SK-N-SH (cell line): ENCODE results near the gene ARMC9.

ENCODE experiments used
- EP300 ChIP-seq, 2 experiments: IDR thresholded peaks; 2 replicates each; pipeline versions ENCODE4 v1.4.0 to v1.6.1; 2012; ENCODE audit warnings: borderline replicate concordance in 1 of 2, low read depth in 1 of 2, low read length in 1 of 2
- EZH2phosphoT487 ChIP-seq: fragments of 200-600 bp; sonication (generic); IDR thresholded peaks from 2 replicates; pipeline ENCODE4 v1.6.1; 2017; ENCODE audit warnings: low read depth, mixed run types, mild to moderate bottlenecking, antibody characterized with exemption, moderate library complexity, borderline replicate concordance
- FOXM1 ChIP-seq: IDR thresholded peaks from 2 replicates; pipeline ENCODE4 v1.4.0; 2012; ENCODE audit warnings: low read depth, mild to moderate bottlenecking
- JUND ChIP-seq: IDR thresholded peaks from 2 replicates; pipeline ENCODE4 v1.4.0; 2012
- MXI1 ChIP-seq: IDR thresholded peaks from 2 replicates; pipeline ENCODE4 v1.6.1; 2012; ENCODE audit warnings: mild to moderate bottlenecking, low read depth, low read length, improper control_type of control experiment
- POLR2AphosphoS5 ChIP-seq: IDR thresholded peaks from 2 replicates; pipeline ENCODE4 v1.6.1; 2012; ENCODE audit warnings: low read depth, low read length
- RXRA ChIP-seq: IDR thresholded peaks from 2 replicates; pipeline ENCODE4 v1.4.0; 2012; ENCODE audit warnings: low read depth, mild to moderate bottlenecking, borderline replicate concordance
- SMC3 ChIP-seq: IDR thresholded peaks from 2 replicates; pipeline ENCODE4 v1.6.1; 2012; ENCODE audit warnings: low read depth, low read length, improper control_type of control experiment
- TAF1 ChIP-seq: IDR thresholded peaks from 2 replicates; pipeline ENCODE4 v1.6.1; 2012; ENCODE audit warnings: low read depth, mild to moderate bottlenecking, low read length, moderate library complexity, borderline replicate concordance
- TF ChIP-seq, protein P1 (sequence below): IDR thresholded peaks from 2 replicates; pipeline ENCODE4 v1.4.0; 2012; ENCODE audit warnings: low read depth
- TF ChIP-seq, protein P2 (sequence below): IDR thresholded peaks from 2 replicates; pipeline ENCODE4 v1.4.0; 2012; ENCODE audit warnings: low read depth, borderline replicate concordance
- TF ChIP-seq, protein P3 (sequence below): fragments of 200-600 bp; sonication (generic); IDR thresholded peaks from 2 replicates; pipeline ENCODE4 v1.6.1; 2017; ENCODE audit warnings: antibody characterized with exemption, mild to moderate bottlenecking, moderate library complexity

DNA sequence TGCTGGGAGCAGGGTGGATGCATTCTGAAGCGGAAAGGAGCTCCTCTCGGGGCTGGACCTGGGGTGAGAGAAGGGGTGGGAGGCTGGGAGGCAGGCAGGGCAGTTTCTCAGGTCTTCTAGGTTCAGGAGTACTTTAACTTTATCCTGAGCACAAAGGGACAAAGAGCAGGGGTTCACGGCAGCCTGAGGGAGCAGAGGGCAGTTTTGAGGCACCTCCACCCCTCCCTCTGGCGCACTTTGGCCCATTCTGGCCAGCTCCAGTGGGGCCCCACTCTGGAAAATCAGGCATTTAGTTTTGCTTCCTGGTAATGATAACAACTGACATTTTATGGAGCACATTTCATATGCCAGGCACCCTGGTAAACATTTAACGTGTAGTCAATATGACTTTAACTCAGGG, 211.3 kb downstream of the ARMC9 start:
- TF ChIP-seq, protein P1, sequence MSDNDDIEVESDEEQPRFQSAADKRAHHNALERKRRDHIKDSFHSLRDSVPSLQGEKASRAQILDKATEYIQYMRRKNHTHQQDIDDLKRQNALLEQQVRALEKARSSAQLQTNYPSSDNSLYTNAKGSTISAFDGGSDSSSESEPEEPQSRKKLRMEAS, result no peak
- TF ChIP-seq POLR2AphosphoS5, result no peak
- no peak for TF ChIP-seq FOXM1
- no peak for TF ChIP-seq EZH2phosphoT487
- no peak for TF ChIP-seq TAF1
- TF ChIP-seq MXI1, result no peak
- TF ChIP-seq EP300 (IDR thresholded peaks at IDR 0.05; ENCODE audit: borderline replicate concordance in 1 of 2, low read depth in 1 of 2, low read length in 1 of 2), result no peak
- TF ChIP-seq, protein P2, sequence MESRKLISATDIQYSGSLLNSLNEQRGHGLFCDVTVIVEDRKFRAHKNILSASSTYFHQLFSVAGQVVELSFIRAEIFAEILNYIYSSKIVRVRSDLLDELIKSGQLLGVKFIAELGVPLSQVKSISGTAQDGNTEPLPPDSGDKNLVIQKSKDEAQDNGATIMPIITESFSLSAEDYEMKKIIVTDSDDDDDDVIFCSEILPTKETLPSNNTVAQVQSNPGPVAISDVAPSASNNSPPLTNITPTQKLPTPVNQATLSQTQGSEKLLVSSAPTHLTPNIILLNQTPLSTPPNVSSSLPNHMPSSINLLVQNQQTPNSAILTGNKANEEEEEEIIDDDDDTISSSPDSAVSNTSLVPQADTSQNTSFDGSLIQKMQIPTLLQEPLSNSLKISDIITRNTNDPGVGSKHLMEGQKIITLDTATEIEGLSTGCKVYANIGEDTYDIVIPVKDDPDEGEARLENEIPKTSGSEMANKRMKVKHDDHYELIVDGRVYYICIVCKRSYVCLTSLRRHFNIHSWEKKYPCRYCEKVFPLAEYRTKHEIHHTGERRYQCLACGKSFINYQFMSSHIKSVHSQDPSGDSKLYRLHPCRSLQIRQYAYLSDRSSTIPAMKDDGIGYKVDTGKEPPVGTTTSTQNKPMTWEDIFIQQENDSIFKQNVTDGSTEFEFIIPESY, result no peak
- TF ChIP-seq, protein P3, sequence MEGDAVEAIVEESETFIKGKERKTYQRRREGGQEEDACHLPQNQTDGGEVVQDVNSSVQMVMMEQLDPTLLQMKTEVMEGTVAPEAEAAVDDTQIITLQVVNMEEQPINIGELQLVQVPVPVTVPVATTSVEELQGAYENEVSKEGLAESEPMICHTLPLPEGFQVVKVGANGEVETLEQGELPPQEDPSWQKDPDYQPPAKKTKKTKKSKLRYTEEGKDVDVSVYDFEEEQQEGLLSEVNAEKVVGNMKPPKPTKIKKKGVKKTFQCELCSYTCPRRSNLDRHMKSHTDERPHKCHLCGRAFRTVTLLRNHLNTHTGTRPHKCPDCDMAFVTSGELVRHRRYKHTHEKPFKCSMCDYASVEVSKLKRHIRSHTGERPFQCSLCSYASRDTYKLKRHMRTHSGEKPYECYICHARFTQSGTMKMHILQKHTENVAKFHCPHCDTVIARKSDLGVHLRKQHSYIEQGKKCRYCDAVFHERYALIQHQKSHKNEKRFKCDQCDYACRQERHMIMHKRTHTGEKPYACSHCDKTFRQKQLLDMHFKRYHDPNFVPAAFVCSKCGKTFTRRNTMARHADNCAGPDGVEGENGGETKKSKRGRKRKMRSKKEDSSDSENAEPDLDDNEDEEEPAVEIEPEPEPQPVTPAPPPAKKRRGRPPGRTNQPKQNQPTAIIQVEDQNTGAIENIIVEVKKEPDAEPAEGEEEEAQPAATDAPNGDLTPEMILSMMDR, result no peak
- TF ChIP-seq SMC3, result no peak
- no peak for TF ChIP-seq JUND
- no peak for TF ChIP-seq RXRA
